H9 (cell line): ENCODE data around the gene MAPKAP1. TPM values are rescaled to one million over a fixed set of nuclear protein-coding genes. Genes with fewer than 3 reads are reported as not detected.

ENCODE experiments used
- DNase-seq: peaks from one replicate; pipeline ENCODE4 v3.0.0-alpha.2; 2017
- H2AFZ ChIP-seq: one replicate; pipeline ENCODE4 v1.6.1; 2013; ENCODE audit warnings: mild to moderate bottlenecking, low read length, control low read depth, moderate library complexity
- H2AK5ac ChIP-seq: 2 replicates; pipeline ENCODE4 v1.6.1; 2013; ENCODE audit warnings: low read length, control low read depth, mixed read lengths; ENCODE audit not compliant: insufficient read length
- H2BK120ac ChIP-seq: one replicate; pipeline ENCODE4 v1.6.1; 2013; ENCODE audit warnings: low read depth, mild to moderate bottlenecking, low read length, control low read depth, inconsistent platforms; ENCODE audit not compliant: poor library complexity, severe bottlenecking
- H2BK12ac ChIP-seq: 2 replicates; pipeline ENCODE4 v1.6.1; 2013; ENCODE audit warnings: low read length, control low read depth, mixed read lengths, low read depth; ENCODE audit not compliant: insufficient read length
- H2BK15ac ChIP-seq: 2 replicates; pipeline ENCODE4 v1.6.1; 2013; ENCODE audit warnings: low read depth, low read length, control low read depth
- H2BK20ac ChIP-seq: one replicate; pipeline ENCODE4 v1.6.1; 2013; ENCODE audit warnings: low read depth, mild to moderate bottlenecking, low read length, control low read depth, inconsistent platforms; ENCODE audit not compliant: poor library complexity, severe bottlenecking
- H2BK5ac ChIP-seq: 2 replicates; pipeline ENCODE4 v1.6.1; 2013; ENCODE audit warnings: low read length, control low read depth, mixed read lengths; ENCODE audit not compliant: insufficient read length
- H3K14ac ChIP-seq: 2 replicates; pipeline ENCODE4 v1.6.1; 2013; ENCODE audit warnings: low read length, control low read depth; ENCODE audit not compliant: insufficient read depth
- H3K18ac ChIP-seq: 2 replicates; pipeline ENCODE4 v1.6.1; 2013; ENCODE audit warnings: low read depth, mild to moderate bottlenecking, mixed read lengths, low read length, control low read depth; ENCODE audit not compliant: insufficient read length
- H3K23ac ChIP-seq: 2 replicates; pipeline ENCODE4 v1.6.1; 2013; ENCODE audit warnings: low read length, control low read depth, mixed read lengths, low read depth; ENCODE audit not compliant: insufficient read length
- H3K23me2 ChIP-seq: 2 replicates; pipeline ENCODE4 v1.6.1; 2013; ENCODE audit warnings: low read depth, mild to moderate bottlenecking, mixed read lengths, low read length, control low read depth; ENCODE audit not compliant: insufficient read length, poor library complexity, severe bottlenecking
- H3K27ac ChIP-seq: 2 replicates; pipeline ENCODE4 v1.5.1; 2013; ENCODE audit warnings: low read length, control low read depth, mixed read lengths, low read depth; ENCODE audit not compliant: insufficient read length
- H3K27me3 ChIP-seq: 2 replicates; pipeline ENCODE4 v1.6.1; 2013; ENCODE audit warnings: low read length, control low read depth, inconsistent platforms; ENCODE audit not compliant: insufficient read depth
- H3K4ac ChIP-seq: 2 replicates; pipeline ENCODE4 v1.6.1; 2013; ENCODE audit warnings: low read depth, mild to moderate bottlenecking, control low read depth, inconsistent platforms, low read length, moderate library complexity
- H3K4me1 ChIP-seq: 2 replicates; pipeline ENCODE4 v1.6.1; 2013; ENCODE audit warnings: low read length, control low read depth, inconsistent platforms; ENCODE audit not compliant: insufficient read depth
- H3K4me2 ChIP-seq: 2 replicates; pipeline ENCODE4 v1.6.1; 2013; ENCODE audit warnings: low read length, control low read depth, mixed read lengths; ENCODE audit not compliant: insufficient read length, insufficient read depth
- H3K56ac ChIP-seq: 2 replicates; pipeline ENCODE4 v1.6.1; 2013; ENCODE audit warnings: low read depth, mild to moderate bottlenecking, mixed read lengths, low read length, control low read depth; ENCODE audit not compliant: insufficient read length
- H3K79me1 ChIP-seq: 2 replicates; pipeline ENCODE4 v1.6.1; 2013; ENCODE audit warnings: low read depth, mild to moderate bottlenecking, moderate library complexity, low read length, control low read depth, inconsistent platforms; ENCODE audit not compliant: insufficient read depth, poor library complexity, severe bottlenecking
- H3K79me2 ChIP-seq: 2 replicates; pipeline ENCODE4 v1.6.1; 2013; ENCODE audit warnings: low read length, control low read depth, inconsistent platforms; ENCODE audit not compliant: insufficient read depth
- H3K9ac ChIP-seq: 2 replicates; pipeline ENCODE4 v1.6.1; 2013; ENCODE audit warnings: low read length, control low read depth, mixed read lengths; ENCODE audit not compliant: insufficient read length; ENCODE audit errors: extremely low read depth
- H3K9me3 ChIP-seq: one replicate; pipeline ENCODE4 v1.6.1; 2013; ENCODE audit warnings: low read depth, low read length, inconsistent platforms; ENCODE audit not compliant: control insufficient read depth
- H3T11ph ChIP-seq: one replicate; pipeline ENCODE4 v1.6.1; 2013; ENCODE audit warnings: mild to moderate bottlenecking, low read length, control low read depth, inconsistent platforms
- H4K20me1 ChIP-seq: one replicate; pipeline ENCODE4 v1.6.1; 2013; ENCODE audit not compliant: control insufficient read depth, insufficient read length, insufficient read depth
- H4K5ac ChIP-seq: 2 replicates; pipeline ENCODE4 v1.6.1; 2013; ENCODE audit warnings: low read depth, mild to moderate bottlenecking, mixed read lengths, low read length, control low read depth; ENCODE audit not compliant: insufficient read length
- H4K8ac ChIP-seq: replicated peaks from 2 replicates; pipeline ENCODE4 v1.6.1; 2013; ENCODE audit warnings: low read length, control low read depth, mixed read lengths, low read depth; ENCODE audit not compliant: insufficient read length
- H4K91ac ChIP-seq: 2 replicates; pipeline ENCODE4 v1.6.1; 2013; ENCODE audit warnings: low read depth, mild to moderate bottlenecking, moderate library complexity, mixed read lengths, low read length, control low read depth; ENCODE audit not compliant: insufficient read length
- H3K27ac Mint-ChIP-seq, 3 experiments: 2 replicates in 2 of 3; 3 replicates in 1 of 3; pipeline ENCODE4 v1.8.0; 2020 to 2021; ENCODE audit warnings: mixed read lengths in 3 of 3, mild to moderate bottlenecking in 1 of 3, moderate library complexity in 1 of 3
- H3K27me3 Mint-ChIP-seq: 2 replicates; pipeline ENCODE4 v1.8.0; 2021; ENCODE audit warnings: low read depth, mild to moderate bottlenecking, moderate library complexity, mixed read lengths
- H3K36me3 Mint-ChIP-seq, 3 experiments: 2 replicates in 2 of 3; 3 replicates in 1 of 3; pipeline ENCODE4 v1.8.0; 2020 to 2021; ENCODE audit warnings: low read depth in 3 of 3, mixed read lengths in 3 of 3; ENCODE audit not compliant: insufficient read depth in 1 of 3
- H3K4me1 Mint-ChIP-seq, 2 experiments: 2 replicates each; pipeline ENCODE4 v1.8.0; 2020; ENCODE audit warnings: mixed read lengths in 2 of 2
- H3K4me3 Mint-ChIP-seq, 2 experiments: 2 replicates in 1 of 2; 3 replicates in 1 of 2; pipeline ENCODE4 v1.8.0; 2020 to 2021; ENCODE audit warnings: mild to moderate bottlenecking in 2 of 2, mixed read lengths in 2 of 2, moderate library complexity in 1 of 2
- H3K9me3 Mint-ChIP-seq, 2 experiments: 2 replicates in 1 of 2; 3 replicates in 1 of 2; pipeline ENCODE4 v1.8.0; 2020; ENCODE audit warnings: mild to moderate bottlenecking in 2 of 2, mixed read lengths in 2 of 2, moderate library complexity in 1 of 2
- CTCF ChIP-seq: fragments of 200-600 bp; sonication (generic); conservative IDR thresholded peaks from 3 replicates; pipeline ENCODE4 v1.8.0; 2021; ENCODE audit warnings: antibody characterized with exemption, mild to moderate bottlenecking
- WGBS: extraction: QIAGEN DNeasy Blood & Tissue Kit; methylation state at CpG from one replicate; pipeline ENCODE4 v1.1.7; 2013; ENCODE audit warnings: missing lambda C conversion rate, low lambda C conversion rate, mixed read lengths; ENCODE audit not compliant: insufficient read length; ENCODE audit errors: extremely low coverage; 5-methylcytosine and 5-hydroxymethylcytosine counted together
- total RNA-seq: library from RNA; stranded (reverse); gene quantifications from 2 replicates; pipeline ENCODE4 v1.2.1, GENCODE V29; 2021

Gene MAPKAP1
- total RNA-seq, 1 experiment from 2014 or later, result 97.0 TPM

- Histone ChIP-seq H2BK5ac (no peak overlapping the region), H3K23ac (no peak overlapping the region)
Measured at GRCh38 chr9:125510980-125511379, 196.0 kb downstream of the MAPKAP1 start.

More at GRCh38 chr9:125510980-125511379, 196.0 kb downstream of the MAPKAP1 start:
- Histone ChIP-seq H3K18ac (no peak overlapping the region), H3K4me1 (peaks cover 13% of the 10 kb centered on the region; the same call in 1 of the 2 replicates), H3K9me3 (no peaks in the 10 kb centered on the region), H3K79me1 (no peaks in the 10 kb centered on the region), H3K27me3 (no peaks in the 10 kb centered on the region), H4K5ac (no peak overlapping the region), H3T11ph (no peak overlapping the region), H2BK12ac (no peak overlapping the region), H2BK120ac (no peak overlapping the region), H4K91ac (no peak overlapping the region), H2AK5ac (no peak overlapping the region), H3K4me2 (no peak overlapping the region), H3K23me2 (no peaks in the 10 kb centered on the region), H3K9ac (no peak overlapping the region), H3K14ac (no peak overlapping the region), H3K79me2 (no peaks in the 10 kb centered on the region), H2BK20ac (no peak overlapping the region), H4K8ac (no peak overlapping the region), H2AFZ (no peak overlapping the region), H2BK15ac (no peak overlapping the region), H3K56ac (no peak overlapping the region), H4K20me1 (no peaks in the 10 kb centered on the region), H3K27ac (no peak overlapping the region), H3K4ac (no peak overlapping the region)
- WGBS, result no CpG with 5 or more reads among the region's 1 CpG
- Mint-ChIP-seq H3K27ac (no peak overlapping the region), H3K36me3 (peaks cover 0 to 2% (median 0%) of the 10 kb centered on the region in 3 experiments; a peak in 1 of 7 replicates), H3K9me3 (no peaks in the 10 kb centered on the region), H3K4me1 (peaks cover 45 to 49% of the 10 kb centered on the region in 2 experiments), H3K27me3 (no peaks in the 10 kb centered on the region), H3K4me3 (no peak overlapping the region)
- DNase-seq, result no peak
- no peak for TF ChIP-seq CTCF
